Activated effector memory CD4-positive, alpha-beta T cell treated with anti-CD3 and anti-CD28 coated beads, Interleukin-2, amount 50 U/mL, for 16 hours (primary cell): Measurements from ENCODE around the gene GDF2.

Experiments
- DNase-seq: peaks from one replicate; pipeline ENCODE4 v3.0.0-alpha.2; 2020

The GDF2 gene

DNA sequence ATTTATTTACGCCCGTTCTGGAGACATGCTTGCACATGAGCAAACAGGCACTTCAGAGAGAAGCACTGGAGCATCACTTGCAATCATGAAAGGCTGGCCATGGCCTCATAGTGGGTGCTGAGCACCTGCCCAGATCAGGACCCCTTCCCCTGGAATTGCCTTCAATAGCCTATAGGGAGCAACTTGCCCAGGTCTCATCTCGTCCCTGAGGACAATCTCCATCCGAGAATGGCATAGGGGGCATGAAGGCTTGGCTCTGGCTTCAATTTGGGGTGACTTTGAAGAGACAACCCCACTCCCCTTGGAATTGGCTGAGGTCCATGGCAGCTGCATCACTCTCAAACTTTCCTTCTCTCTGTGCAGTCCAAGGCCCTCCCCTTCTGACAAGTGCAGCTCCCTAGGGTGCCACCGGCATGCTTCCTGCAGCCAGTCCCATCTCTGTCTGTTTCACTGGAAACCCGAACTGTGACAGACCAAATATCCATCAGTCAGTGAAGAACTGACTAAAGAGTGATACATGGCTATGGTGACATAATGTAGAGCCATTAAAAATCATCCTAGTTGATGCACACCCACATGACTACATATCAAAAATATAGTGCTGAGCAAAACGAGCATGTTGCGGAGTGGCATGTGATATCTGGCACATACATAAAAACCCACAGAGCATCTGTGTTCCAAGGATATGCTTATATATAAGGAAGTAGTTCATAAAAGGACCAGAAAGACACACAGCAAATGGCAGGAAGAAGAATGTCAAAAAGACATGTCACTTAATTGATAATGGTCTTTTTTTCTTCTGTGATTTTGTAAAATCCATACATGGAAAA, 12.4 kb downstream of the GDF2 start:
- peak; percentile 19 for DNase-seq

DNA sequence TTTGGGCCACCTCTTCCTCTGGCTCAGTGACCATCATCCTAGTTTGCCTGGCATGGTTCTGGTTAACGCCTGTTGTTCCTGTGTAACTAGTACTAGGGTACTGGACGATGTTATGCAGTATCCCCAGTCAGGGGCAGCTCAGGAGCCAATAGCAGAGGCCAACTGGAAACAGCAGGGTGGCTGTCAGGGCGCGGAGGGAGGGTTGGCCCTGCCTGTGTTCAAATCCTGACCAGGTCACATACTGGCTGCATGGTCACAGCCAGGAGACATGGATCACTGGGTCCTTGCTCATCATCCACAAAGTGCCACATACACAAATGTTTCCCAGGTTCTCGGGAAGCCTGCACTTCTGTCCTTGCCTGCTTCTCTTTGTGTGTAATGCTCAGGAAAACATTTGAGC, 13.7 kb downstream of the GDF2 start:
- DNase-seq: peak; percentile 48

DNA sequence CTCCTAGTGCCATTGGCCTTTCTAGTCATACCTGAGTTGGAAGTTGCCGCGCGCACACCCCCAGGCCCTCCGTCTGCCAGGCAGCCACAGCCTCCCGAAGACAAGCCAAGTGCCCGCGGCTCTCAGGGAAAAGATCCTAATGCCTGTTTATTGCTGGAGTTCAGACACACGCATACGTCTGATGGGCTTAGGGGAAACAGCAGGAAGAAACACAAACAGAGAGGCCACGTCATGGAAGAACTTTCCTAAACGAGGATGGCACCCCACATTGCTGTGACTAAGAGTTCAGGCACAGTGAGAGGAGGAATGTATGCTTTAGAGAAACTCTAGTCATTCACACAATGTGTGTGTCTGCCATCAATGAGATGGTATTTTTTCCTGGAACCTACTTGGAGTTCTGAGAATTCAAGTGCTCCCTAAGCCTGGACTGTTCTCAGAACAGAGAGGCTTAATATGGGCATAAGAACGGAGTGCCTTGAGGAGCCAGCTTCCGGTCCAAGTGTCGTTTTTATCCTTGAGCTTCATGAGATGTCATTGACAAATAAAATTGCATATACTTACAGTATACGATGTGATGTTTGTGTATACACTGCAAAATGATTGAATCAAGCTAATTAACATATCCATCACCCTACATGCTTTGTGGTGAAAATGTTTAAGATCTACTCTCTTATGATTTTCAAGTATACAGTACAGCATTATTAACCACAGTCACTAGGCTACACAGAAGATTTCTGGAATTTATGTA, 14.3 kb downstream of the GDF2 start:
- DNase-seq: peak; percentile 31

DNA sequence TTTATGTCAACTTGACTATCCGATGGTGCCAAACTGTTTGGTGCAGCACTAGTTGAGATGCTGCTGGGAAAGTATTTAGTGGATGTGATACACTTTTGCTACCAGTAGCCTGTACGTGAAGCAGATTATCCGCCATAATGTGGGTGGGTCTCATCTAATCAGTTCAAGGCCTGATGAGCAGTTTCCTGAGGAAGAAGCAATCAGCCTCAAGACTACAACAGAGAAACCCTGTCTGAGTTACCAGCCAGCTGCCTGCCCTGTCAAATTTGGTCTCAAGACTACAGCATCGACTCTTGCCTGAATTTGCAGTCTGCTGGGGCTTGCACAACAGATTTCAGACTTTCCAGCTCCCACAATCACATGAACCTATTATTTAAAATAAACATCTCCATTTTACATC, 15.1 kb downstream of the GDF2 start:
- peak; percentile 16 for DNase-seq

DNA sequence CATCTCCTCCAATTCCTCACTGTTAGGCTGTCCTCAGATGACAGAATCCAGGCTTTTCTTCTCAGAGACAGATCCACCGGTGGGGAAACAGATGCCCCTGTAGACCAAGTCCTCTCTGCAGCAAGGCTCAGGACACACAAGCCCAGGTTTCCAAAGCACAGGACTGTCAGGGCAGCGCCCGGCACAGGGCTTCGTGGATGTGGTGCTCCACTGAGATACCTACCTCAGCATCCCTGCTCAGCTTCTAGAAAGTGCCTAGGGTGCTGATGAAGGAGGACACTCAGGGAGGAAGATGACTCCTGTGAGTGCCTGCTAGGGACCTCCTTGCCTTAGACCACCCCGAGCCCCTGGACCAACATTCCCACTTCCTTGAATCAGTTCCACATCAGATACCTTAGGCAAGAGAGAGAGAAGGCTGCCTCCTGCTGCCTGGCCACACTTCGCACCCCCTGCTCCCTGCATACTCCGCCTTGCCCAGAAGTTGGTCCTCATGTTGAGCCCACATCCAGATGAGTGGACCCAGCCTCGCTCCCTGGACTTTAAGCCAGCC, 17.0 kb downstream of the GDF2 start:
- peak; percentile 51 for DNase-seq

DNA sequence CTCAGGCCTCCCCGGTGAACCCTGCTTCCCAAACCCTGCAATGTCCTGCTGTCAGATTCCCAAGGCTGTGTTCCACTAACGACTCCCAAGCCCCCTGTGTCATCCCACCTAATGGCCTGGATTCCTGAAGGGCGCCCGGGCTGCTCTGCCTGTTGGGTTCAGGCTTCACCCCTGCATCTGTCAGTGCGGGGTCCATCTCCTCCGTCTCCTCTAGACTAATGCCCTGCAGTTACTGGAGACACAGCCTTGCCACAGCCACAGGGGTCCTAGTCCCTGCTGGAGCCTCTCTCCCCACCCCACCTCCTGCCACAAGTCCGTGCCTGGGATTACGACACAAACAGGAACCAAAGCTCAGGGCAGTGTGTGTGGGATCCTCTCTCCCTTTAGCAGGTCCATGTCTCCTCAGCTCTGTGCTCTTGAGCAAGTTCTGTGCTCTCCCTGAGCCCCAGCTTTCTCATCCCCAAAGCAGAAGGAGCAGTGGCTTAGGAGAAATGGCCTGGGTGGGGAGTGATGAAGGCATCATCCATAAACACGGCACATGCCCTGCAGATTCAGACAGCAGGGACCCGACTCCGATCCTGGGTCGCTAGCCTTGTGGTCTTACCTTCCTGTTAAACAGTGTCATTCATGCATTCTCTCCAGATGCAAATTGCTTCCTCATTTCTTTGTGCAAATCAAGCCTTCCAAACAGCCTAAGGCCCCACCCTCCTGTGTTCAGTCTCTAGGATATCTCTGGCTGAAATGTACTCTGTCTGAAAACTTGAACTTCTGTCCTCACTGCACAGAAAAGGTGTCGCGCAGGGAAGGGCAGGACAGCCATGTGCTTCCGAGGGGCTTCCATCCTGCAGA, 17.7 kb downstream of the GDF2 start:
- DNase-seq: peak; percentile 50

DNA sequence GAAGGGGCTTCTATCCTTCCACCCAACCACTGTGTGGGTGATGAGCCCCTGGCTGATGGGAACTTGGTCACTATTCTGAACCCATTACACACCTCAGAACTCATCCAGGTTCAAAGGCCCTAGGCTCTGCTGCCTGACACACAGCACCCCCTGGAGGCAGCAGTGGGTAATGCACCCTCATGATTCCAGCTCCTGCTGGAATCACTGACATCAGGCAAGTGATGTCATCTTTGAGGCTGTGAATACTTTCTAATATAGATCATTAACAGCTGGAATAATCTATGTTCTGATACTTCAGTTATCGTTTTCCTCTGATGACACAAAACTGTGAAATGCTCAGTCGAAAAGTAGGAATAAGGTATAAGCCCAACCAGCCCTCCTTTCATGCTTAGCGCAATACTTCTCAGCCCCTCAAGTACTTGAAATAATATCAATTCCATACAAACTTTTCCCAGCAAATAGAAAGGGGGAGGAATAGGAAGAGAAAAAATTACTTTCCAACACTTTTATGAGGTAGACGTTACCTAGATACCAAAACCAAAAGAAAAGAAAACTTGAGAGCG, 18.4 kb downstream of the GDF2 start:
- DNase-seq: peak; percentile 89

DNA sequence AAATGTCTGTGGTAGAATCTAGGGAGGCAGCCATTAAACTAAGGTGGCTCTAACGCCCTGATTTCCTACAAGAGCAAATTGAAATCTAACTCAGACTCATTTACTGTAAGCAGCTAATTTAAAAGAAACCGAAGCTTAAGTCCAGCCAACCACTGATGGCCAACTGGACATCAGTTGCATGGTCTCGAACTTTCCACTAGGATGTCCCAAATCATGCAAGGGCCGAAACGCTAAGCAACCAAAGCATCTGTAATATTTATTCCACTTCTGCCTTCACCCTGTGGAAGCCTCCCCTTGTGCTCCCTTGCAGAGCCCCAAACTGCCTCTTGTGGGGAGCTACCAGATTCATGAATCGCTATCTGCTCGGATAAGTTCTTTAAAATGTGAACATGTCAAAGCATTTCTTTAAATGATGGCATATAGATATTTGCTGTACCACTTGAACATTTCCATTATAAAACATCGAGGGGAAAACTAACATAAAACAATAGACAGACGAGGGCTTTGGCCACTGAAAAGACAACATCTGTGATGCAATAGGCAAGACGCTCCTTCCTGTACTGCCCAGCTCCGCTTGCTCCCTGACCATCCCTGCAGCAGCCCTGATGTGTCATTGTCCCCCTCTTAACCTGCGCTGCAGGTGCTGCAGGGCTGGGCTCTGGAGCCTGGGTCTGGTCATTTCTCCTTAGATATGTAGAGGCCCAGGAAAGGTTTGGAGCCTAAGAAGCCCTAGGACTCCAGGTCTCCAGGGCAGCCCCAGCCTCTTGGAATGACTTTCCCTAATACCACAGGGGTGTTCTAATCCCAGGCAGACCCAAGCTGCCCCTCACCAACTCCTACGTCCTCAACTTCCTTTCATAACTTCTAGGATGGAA, 23.0 kb downstream of the GDF2 start:
- DNase-seq: peak; percentile 30

DNA sequence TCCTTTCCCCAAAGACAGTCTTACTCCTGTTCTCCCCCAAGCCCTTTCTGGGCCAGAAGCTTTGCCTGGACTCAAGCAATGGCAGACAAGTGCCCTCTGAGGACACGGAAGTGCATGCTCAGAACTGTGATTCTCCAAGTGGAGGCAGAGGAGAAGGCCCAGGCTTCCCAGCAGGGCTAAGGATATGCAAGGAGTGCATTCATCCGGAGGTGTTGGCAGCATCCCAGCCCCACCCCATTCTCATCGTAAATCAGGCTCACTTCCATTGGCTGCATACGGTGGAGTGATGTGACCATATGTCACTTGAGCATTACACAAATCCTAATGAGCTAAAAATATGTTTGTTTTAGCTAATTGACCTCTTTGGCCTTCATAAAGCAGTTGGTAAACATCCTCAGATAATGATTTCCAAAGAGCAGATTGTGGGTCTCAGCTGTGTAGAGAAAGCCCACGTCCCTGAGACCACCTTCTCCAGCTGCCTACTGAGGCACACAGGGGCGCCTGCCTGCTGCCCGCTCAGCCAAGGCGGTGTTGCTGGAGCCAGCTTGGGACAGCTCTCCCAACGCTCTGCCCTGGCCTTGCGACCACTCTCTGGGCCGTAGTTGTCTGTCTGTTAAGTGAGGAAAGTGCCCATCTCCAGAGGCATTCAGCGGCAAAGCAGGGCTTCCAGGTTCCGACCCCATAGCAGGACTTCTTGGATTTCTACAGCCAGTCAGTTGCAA, 24.5 kb downstream of the GDF2 start:
- DNase-seq: peak; percentile 36

DNA sequence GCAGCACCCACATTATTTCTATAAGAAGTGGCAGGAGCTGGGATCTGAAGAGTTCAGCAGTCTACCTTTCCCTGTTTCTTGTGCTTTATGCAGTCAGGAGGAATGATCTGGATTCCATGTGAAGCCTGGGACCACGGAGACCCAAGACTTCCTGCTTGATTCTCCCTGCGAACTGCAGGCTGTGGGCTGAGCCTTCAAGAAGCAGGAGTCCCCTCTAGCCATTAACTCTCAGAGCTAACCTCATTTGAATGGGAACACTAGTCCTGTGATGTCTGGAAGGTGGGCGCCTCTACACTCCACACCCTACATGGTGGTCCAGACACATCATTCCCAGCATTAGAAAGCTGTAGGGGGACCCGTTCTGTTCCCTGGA, 25.0 kb downstream of the GDF2 start:
- DNase-seq: peak; percentile 22

DNA sequence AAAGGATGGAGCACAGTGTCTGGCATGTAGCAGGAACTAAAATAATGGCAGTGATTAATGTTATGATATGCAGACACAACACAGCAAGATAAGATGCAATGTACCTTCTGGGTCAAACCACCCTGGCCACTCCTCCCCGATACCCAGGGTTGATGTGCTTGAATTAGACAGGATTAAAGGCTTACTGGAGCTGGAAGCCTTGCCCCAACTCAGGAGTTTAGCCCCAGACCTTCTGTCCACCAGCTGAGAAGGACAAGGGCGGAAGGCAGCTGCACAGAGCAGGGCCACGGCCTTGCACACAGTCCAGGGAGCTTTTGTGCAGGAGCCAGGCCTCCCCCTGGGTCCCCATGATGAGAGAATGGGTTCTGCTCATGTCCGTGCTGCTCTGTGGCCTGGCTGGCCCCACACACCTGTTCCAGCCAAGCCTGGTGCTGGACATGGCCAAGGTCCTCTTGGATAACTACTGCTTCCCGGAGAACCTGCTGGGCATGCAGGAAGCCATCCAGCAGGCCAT, 25.9 kb downstream of the GDF2 start, which contains the start of gene RBP3:
Gene RBP3 (plus strand): TSS at position 226 of the 514 bp plus-strand sequence. CDS start 122 bp downstream, at position 348.
- DNase-seq: peak; percentile 43

DNA sequence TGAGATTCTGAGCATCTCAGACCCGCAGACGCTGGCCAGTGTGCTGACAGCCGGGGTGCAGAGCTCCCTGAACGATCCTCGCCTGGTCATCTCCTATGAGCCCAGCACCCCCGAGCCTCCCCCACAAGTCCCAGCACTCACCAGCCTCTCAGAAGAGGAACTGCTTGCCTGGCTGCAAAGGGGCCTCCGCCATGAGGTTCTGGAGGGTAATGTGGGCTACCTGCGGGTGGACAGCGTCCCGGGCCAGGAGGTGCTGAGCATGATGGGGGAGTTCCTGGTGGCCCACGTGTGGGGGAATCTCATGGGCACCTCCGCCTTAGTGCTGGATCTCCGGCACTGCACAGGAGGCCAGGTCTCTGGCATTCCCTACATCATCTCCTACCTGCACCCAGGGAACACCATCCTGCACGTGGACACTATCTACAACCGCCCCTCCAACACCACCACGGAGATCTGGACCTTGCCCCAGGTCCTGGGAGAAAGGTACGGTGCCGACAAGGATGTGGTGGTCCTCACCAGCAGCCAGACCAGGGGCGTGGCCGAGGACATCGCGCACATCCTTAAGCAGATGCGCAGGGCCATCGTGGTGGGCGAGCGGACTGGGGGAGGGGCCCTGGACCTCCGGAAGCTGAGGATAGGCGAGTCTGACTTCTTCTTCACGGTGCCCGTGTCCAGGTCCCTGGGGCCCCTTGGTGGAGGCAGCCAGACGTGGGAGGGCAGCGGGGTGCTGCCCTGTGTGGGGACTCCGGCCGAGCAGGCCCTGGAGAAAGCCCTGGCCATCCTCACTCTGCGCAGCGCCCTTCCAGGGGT, 26.6 kb downstream of the GDF2 start:
- DNase-seq: peak; percentile 58

DNA sequence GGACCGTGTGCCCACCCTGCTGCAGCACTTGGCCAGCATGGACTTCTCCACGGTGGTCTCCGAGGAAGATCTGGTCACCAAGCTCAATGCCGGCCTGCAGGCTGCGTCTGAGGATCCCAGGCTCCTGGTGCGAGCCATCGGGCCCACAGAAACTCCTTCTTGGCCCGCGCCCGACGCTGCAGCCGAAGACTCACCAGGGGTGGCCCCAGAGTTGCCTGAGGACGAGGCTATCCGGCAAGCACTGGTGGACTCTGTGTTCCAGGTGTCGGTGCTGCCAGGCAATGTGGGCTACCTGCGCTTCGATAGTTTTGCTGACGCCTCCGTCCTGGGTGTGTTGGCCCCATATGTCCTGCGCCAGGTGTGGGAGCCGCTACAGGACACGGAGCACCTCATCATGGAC, 27.3 kb downstream of the GDF2 start:
- peak; percentile 55 for DNase-seq

DNA sequence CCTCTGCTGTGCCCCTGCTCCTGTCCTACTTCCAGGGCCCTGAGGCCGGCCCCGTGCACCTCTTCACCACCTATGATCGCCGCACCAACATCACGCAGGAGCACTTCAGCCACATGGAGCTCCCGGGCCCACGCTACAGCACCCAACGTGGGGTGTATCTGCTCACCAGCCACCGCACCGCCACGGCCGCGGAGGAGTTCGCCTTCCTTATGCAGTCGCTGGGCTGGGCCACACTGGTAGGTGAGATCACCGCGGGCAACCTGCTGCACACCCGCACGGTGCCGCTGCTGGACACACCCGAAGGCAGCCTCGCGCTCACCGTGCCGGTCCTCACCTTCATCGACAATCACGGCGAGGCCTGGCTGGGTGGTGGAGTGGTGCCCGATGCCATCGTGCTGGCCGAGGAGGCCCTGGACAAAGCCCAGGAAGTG, 27.7 kb downstream of the GDF2 start:
- DNase-seq: peak; percentile 59

DNA sequence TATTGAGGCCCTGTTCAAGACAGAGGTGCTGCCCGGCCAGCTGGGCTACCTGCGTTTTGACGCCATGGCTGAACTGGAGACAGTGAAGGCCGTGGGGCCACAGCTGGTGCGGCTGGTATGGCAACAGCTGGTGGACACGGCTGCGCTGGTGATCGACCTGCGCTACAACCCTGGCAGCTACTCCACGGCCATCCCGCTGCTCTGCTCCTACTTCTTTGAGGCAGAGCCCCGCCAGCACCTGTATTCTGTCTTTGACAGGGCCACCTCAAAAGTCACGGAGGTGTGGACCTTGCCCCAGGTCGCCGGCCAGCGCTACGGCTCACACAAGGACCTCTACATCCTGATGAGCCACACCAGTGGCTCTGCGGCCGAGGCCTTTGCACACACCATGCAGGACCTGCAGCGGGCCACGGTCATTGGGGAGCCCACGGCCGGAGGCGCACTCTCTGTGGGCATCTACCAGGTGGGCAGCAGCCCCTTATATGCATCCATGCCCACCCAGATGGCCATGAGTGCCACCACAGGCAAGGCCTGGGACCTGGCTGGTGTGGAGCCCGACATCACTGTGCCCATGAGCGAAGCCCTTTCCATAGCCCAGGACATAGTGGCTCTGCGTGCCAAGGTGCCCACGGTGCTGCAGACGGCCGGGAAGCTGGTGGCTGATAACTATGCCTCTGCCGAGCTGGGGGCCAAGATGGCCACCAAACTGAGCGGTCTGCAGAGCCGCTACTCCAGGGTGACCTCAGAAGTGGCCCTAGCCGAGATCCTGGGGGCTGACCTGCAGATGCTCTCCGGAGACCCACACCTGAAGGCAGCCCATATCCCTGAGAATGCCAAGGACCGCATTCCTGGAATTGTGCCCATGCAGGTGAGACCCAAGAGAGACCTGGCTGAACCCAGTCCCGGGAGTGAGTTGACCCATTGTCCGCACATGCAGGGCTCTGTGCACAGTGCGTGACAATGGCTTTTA, 28.7 kb downstream of the GDF2 start:
- peak; percentile 54 for DNase-seq

DNA sequence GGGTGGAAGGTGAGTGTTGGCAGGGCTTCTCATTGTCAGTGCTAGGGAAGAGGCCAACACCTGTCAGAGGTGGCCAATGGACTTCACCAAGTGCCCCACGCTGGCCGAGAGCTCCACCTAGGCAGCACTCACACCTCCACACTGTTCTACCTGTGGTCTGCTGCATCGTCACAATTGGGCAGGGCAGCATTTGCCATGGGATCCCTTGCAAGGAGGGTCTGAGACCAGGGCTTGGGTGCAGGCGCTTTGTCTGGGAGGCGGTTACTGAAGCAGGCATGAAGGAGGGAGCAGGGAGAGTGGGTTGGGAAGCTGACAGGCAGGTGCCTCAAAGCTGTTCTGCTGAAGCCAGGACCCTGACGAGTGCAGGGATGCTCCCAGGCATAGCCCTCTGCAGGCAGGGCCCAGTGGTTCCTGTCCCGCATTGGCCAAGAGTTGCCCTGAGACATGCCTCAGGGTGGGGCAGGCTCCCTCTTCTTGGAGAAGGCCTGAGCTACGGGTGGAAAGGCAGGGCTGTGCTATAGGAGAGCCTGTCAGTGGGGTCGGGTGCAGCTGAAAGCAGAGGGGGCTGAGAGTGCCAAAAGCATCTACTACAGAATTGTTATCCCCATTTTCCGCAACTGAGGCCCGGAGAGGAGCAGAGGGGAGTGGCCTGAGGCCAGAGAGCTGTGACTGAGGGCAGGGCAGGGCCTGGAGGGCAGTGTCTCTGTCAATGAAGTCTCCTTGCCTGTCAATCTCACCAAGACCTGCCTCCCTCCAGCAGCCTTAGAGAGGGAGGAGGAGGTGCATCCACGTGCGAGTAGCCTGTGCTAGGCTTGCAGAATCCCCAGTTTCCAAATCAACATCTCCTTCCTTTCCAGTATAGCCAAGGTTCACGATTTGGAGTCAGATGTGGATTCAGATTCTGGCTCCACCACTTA, 29.9 kb downstream of the GDF2 start:
- DNase-seq: peak; percentile 51

DNA sequence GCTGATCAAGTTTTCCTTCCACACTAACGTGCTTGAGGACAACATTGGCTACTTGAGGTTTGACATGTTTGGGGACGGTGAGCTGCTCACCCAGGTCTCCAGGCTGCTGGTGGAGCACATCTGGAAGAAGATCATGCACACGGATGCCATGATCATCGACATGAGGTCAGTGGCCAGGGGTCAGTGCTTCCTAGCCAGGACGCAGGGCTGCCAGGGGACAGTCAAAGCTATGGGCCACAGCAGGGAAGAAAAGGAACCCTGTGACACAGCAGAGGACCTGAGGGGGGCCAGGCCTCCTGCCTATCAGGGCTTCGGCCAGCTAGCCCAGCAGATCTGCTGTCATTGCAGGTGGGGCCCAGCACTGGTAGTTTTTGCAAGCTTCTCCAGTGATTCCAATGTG, 31.1 kb downstream of the GDF2 start:
- peak; percentile 46 for DNase-seq
